ENCODE results near the gene NELL1.
"Not testable (repeated sequence)": the region's sequence is repeated elsewhere in the genome, so short reads cannot be mapped to it uniquely, and the experiment has no call there.

Gene NELL1

GRCh38 chr11:21257461-21257860 lies 588.1 kb downstream of the NELL1 start:
- DNase-seq, result no peak

- no peak for DNase-seq
Observed at GRCh38 chr11:21258414-21258813, 589.0 kb downstream of the NELL1 start.

DNA sequence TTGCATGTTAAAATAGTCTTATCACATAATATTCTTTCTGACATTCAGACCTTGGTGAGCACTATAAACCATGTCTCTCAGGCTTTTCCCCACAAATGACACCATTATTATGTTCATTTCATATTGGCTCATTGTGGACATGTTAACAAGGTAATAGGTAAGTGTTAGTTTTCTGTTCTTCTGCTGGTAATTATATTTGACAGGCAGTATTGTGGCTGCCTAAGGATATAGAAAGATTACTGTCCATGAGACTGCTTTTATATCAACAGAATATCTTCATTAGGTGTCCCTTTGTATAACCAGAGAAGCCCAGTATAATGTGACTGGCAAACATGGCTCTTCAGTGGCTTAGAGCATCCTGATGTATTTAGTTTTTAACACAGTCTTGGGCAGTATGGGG lies 590.7 kb downstream of the NELL1 start:
- DNase-seq, result no peak

GRCh38 chr11:21262992-21263391 lies 593.6 kb downstream of the NELL1 start:
- DNase-seq, result no peak

DNA sequence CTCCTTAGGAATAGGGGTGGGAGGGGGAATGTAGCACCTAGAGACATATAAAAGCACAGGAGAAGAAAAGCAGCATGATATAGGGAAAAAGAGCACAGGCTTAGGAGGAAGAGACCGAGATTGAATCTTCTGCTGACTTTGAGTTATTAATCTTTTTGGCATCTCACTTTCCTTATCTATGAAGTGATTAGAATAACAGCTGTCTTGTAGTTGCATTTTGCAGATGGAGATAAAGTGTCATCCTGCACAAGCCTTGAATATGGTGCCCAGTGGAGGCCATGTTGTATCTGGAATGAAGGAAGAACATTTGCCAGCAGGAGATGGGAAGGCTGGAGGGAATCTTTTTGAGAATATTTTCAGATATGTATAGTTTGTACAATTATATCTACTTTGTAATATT lies 594.7 kb downstream of the NELL1 start:
- no peak for DNase-seq

- no peak for DNase-seq
Observed at GRCh38 chr11:21268036-21268435, 598.6 kb downstream of the NELL1 start.

- DNase-seq, result not testable (repeated sequence)
Observed at GRCh38 chr11:21272139-21272538, 602.8 kb downstream of the NELL1 start.

DNA sequence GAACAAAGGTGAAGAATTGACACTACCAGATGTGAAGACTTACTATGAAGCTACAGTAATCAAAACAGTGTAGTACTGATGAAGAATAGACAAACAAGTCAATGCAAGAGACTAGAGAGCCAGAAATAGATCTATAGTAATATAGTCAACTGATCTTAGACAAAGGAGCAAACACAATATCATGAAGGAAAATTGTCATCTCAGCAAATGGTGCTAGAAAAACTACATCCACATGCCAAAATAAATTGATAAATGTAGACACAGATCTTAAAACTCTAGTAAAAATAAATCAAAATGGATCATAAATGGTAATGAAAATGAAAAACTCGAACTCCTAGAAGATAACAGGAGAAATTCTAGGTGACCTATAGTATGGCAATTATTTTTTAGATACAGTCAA lies 609.5 kb downstream of the NELL1 start:
- DNase-seq, result no peak

DNA sequence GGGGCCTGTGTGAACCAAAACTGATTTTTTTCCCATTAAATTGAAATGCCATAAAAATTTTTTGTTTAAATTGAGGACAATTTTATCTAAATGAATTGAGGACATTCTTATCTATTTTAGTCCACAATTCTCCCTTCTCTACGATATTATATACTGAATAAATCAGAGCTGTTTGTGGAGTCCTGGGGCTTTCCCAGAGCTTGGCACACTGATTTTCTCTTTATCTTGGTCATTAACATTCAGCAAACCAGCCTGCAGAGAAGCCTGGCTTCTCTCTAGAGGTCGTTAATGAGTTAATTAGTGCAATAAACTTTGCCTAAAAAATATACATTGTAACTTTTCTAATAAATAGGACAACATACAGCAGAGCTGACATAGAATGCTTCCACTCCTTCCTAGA lies 615.7 kb downstream of the NELL1 start:
- DNase-seq, result no peak

GRCh38 chr11:21289686-21290085 lies 620.3 kb downstream of the NELL1 start:
- no peak for DNase-seq

GRCh38 chr11:21295508-21295907 lies 626.1 kb downstream of the NELL1 start:
- no peak for DNase-seq

DNA sequence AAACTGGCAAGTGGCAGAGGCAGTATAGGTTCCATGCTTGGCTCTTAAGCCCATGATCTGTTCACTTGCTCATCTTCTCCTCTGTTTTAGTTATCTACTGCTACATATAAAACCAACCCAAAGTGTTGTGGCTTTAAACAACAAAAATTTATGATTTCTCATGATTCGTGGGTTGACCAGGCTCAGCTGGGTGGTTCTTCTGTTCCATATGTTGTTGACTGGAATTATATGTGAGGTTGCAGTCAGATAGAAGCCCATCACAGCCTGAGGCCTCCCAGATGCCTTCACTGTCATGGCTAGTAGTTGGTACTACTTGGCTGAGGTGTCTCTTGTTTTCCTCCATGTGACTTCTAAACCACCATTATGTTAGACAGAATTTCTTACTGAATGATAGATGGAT lies 632.6 kb downstream of the NELL1 start:
- no peak for DNase-seq

GRCh38 chr11:21306739-21307358 lies 637.5 kb downstream of the NELL1 start:
- DNase-seq, result no peak

- no peak for DNase-seq
Observed at GRCh38 chr11:21307874-21308273, 638.5 kb downstream of the NELL1 start.

- no peak for DNase-seq
Observed at GRCh38 chr11:21316591-21316990, 647.2 kb downstream of the NELL1 start.

DNA sequence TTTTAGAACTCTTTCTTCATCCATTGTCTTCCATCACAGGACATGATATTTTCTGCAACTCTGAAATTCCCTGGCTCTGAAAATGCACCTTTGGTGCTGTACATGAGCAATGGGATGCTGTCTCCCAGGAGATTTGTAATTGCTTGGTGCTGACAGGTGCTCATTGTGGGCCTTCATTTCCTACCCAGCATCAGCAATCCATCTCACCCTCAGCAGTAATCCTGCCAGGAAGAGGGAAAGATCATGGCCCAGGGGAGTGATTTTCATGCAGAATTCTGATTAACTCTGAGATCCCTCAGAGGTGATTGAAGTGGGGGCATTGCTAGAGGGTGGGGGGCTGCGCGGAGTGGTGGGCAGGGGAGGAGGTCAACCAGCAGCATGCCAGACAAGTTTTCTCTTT lies 651.7 kb downstream of the NELL1 start:
- DNase-seq, result no peak

DNA sequence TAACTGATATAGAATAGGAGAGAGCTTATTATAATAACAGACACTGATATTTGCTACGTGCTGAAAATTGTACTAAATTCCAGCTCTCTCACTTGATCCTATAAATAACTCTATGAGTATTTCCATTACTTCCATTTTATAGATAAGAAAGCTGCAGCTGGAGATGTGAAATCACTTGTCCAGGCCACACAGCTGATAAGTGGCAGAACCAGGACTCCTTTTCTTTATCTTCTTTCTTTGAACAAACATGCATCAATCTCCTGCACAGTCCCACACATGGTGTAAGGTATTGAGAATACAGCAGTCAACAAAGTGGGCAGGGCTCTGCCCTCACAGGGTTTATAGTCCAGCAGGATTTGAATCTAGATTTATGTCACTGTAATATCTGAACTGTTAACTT lies 652.1 kb downstream of the NELL1 start:
- no peak for DNase-seq

DNA sequence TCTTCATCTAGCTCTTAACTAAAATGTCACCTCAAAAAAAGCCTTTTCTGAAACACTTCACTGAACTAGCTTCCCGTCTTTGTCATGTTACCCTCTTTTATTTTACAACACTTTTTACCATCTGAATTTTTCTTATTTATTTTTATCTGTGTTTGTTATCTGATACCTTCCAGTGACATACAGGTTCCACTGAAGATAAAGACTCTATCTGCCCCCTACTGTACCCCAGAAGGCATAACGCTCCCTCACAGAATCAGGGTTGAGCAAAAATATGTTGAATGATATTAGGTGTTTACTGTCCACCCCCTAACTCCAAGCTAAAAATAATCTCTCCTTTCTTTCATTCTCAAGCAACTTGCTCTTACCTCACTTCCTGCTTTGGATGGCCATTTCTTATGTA lies 654.2 kb downstream of the NELL1 start:
- no peak for DNase-seq

DNA sequence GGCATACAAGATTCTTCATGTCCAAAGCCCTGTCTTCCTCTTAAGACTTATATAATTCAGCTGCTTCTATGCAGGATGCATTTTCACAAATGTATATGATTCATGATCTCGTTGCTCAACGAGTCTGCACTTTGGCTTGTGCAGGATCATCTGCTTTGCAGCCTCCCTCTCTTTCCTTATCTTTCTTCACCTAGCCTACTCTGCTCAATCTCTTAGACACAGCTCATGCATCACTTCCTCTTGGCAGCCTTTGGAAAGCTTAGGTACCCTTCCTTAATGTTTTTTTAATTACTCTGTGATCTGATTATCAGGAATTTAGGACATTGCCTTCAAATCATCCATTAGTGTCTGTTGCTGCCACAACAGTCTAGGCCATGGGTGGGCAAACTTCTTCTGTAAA lies 673.8 kb downstream of the NELL1 start:
- DNase-seq, result no peak

GRCh38 chr11:21346361-21346760 lies 677.0 kb downstream of the NELL1 start:
- no peak for DNase-seq

DNA sequence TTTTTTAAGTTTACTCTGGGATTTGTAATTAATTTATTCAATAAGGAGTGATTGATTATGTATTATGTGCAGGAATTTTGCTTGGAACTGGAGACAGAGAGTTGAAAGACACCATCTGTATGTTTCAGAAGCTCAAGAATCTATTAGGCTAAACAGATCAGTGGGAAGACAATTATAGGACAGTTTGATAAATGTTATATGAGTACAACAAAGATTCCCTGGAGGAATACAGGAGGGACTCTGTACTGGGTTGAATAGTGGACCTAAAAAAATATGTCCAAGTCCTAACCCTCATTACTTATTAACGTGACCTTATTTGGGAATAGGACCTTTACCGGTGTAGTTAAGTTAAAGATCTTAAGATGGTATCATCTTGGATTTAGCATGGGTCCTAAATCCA lies 681.2 kb downstream of the NELL1 start:
- DNase-seq, result no peak

DNA sequence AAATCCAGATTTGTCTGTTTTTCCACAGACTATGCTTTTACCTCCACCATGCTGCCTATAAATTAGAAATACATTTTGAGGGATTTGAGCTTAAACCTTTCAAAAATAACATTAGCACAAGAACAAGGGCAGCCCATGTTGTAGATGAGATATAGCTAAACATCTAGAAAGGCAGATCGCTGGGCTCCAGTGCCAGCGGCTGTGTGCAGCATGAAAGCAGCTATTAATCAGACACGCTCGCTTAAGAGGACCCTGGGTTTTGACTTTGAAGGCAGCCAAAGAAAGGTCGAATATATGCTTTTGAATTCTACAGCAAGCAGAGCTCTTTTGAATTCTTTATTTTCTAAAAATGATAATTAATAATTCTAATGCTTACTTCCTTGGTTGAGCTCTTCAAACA lies 684.0 kb downstream of the NELL1 start:
- no peak for DNase-seq

- DNase-seq, result no peak
Observed at GRCh38 chr11:21364866-21365624, 695.7 kb downstream of the NELL1 start.

DNA sequence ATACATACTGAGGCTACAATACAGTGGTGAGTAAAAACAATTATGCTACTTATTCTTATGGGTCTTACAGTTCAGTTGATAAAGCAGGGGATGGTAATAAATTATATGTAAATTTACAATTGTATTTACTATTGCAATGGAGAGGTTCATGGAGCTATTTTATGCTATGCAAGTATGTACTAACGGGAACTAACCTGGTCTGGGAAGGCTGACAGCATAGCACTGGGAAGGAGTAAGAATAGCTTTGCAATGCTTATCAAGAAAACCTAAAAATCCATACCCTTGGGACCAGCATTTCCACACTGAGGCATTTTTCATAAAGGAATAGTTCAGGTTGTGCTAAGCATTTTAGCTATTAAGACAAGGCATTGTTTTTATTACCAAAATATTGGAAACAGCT lies 700.6 kb downstream of the NELL1 start:
- DNase-seq, result no peak

GRCh38 chr11:21371044-21371443 lies 701.7 kb downstream of the NELL1 start:
- DNase-seq, result no peak
